Measurements from ENCODE around the gene XRCC2. TPM values are rescaled to one million over a fixed set of nuclear protein-coding genes. Genes with fewer than 3 reads are reported as not detected.
A peak's percentile ranks its signal among the peaks of the same experiment; 100 is the strongest.

The XRCC2 gene
- total and polyA plus RNA-seq, 10 donors = 0.22 to 5.0 (median 1.0) TPM

- intact Hi-C loops (cut with DNase I; ENCODE audit: low total_unique reads) = no loop called here
- 91 to 96% (median 93%) methylated on average over 17 of the region's 17 CpGs for WGBS, 5 donors
- TF ChIP-seq POLR2AphosphoS5 (IDR thresholded peaks at IDR 0.05) = no peak
- TF ChIP-seq, protein P1, sequence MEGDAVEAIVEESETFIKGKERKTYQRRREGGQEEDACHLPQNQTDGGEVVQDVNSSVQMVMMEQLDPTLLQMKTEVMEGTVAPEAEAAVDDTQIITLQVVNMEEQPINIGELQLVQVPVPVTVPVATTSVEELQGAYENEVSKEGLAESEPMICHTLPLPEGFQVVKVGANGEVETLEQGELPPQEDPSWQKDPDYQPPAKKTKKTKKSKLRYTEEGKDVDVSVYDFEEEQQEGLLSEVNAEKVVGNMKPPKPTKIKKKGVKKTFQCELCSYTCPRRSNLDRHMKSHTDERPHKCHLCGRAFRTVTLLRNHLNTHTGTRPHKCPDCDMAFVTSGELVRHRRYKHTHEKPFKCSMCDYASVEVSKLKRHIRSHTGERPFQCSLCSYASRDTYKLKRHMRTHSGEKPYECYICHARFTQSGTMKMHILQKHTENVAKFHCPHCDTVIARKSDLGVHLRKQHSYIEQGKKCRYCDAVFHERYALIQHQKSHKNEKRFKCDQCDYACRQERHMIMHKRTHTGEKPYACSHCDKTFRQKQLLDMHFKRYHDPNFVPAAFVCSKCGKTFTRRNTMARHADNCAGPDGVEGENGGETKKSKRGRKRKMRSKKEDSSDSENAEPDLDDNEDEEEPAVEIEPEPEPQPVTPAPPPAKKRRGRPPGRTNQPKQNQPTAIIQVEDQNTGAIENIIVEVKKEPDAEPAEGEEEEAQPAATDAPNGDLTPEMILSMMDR (IDR thresholded peaks at IDR 0.05 in 8 of 11, conservative IDR thresholded peaks at IDR 0.05 in 3 of 11) = no peak
- TF ChIP-seq POLR2A (IDR thresholded peaks at IDR 0.05) = no peak
Measured at GRCh38 chr7:152601305-152601798, 74.6 kb downstream of the XRCC2 start.

GRCh38 chr7:152600266-152600665 lies 75.7 kb downstream of the XRCC2 start:
- Histone ChIP-seq H3K27ac (no peak overlapping the region), H3K4me3 (no peak overlapping the region), H3K9me3 (no peaks in the 10 kb centered on the region), H3K36me3 (no peaks in the 10 kb centered on the region), H3K27me3 (replicated peaks in 1 of 7) (no peaks in the 10 kb centered on the region), H3K4me1 (no peaks in the 10 kb centered on the region)
- intact Hi-C loops (cut with DNase I; ENCODE audit: low total_unique reads) = no loop called here
- 93 to 97% (median 96%) methylated on average over 5 of the region's 5 CpGs for WGBS, 5 donors
- DNase-seq = peak; percentile 31
- TF ChIP-seq POLR2A (IDR thresholded peaks at IDR 0.05) (no peak), POLR2AphosphoS5 (IDR thresholded peaks at IDR 0.05) (no peak)
- TF ChIP-seq, protein P1 (IDR thresholded peaks at IDR 0.05 in 8 of 11, conservative IDR thresholded peaks at IDR 0.05 in 3 of 11) = no peak

More at GRCh38 chr7:152601305-152601798, 74.6 kb downstream of the XRCC2 start:
- DNase-seq = peak; percentile 41
- Histone ChIP-seq H3K4me3 (no peak overlapping the region), H3K27me3 (replicated peaks in 1 of 7) (no peaks in the 10 kb centered on the region), H3K4me1 (no peaks in the 10 kb centered on the region), H3K9me3 (no peaks in the 10 kb centered on the region), H3K36me3 (no peaks in the 10 kb centered on the region), H3K27ac (no peak overlapping the region)

GRCh38 chr7:152597507-152597906 lies 78.4 kb downstream of the XRCC2 start:
- DNase-seq = peak; percentile 39
- WGBS, 5 donors = 76 to 90% (median 82%) methylated on average over 8 of the region's 8 CpGs

DNA sequence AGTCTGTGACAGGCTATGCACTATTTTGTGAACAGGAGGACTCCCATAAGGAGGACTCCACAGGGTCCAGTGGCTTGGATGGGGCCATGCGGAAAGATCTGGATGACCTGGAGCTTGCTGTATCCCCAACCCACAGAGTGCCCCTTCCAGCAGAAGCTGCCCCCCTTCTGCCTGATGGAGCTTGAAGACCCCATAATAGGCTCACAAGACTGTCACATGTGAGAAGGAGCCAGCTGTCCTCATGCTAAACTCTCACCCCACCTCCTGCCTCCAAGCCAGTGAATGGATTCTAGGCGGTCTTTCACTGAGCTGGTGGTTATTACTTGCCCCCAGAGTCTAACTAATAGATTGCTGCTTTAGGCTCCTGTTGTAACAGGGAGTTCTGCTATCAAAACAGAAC lies 79.1 kb downstream of the XRCC2 start:
- TF ChIP-seq, protein P1 (IDR thresholded peaks at IDR 0.05 in 8 of 11, conservative IDR thresholded peaks at IDR 0.05 in 3 of 11) = no peak
- TF ChIP-seq POLR2AphosphoS5 (IDR thresholded peaks at IDR 0.05) (no peak), POLR2A (IDR thresholded peaks at IDR 0.05) (no peak)
- intact Hi-C loops (cut with DNase I; ENCODE audit: low total_unique reads) = no loop called here
- H3K27ac ChIP-seq = no peak overlapping the region
- WGBS, 5 donors = 86 to 100% (median 95%) methylated on average over 2 of the region's 2 CpGs
- no peaks in the 10 kb centered on the region for H3K4me1 ChIP-seq
- H3K27me3 ChIP-seq (replicated peaks in 1 of 7) = no peaks in the 10 kb centered on the region
- no peaks in the 10 kb centered on the region for H3K9me3 ChIP-seq
- DNase-seq = peak; percentile 22
- H3K4me3 ChIP-seq = no peak overlapping the region
- no peaks in the 10 kb centered on the region for H3K36me3 ChIP-seq

More at GRCh38 chr7:152597507-152597906, 78.4 kb downstream of the XRCC2 start:
- H3K27ac ChIP-seq = no peak overlapping the region
- intact Hi-C loops (cut with DNase I; ENCODE audit: low total_unique reads) = no loop called here
- no peaks in the 10 kb centered on the region for H3K4me1 ChIP-seq
- H3K27me3 ChIP-seq (replicated peaks in 1 of 7) = no peaks in the 10 kb centered on the region
- H3K9me3 ChIP-seq = no peaks in the 10 kb centered on the region
- H3K4me3 ChIP-seq = no peak overlapping the region
- H3K36me3 ChIP-seq = no peaks in the 10 kb centered on the region
- TF ChIP-seq POLR2AphosphoS5 (IDR thresholded peaks at IDR 0.05) (no peak), POLR2A (IDR thresholded peaks at IDR 0.05) (no peak)
- TF ChIP-seq, protein P1 (IDR thresholded peaks at IDR 0.05 in 8 of 11, conservative IDR thresholded peaks at IDR 0.05 in 3 of 11) = no peak

Small RNAs within 50 kb of the gene (small RNA-seq; reads per million reads assigned to genes)
- 0 reads per million in 4 donors for gene RF00568

Other genes starting within 250 kb of the XRCC2 start
- 100 to 1,000 TPM in 6 of 7 donors, 10 to 100 TPM in 1; 95.3 to 147 (median 108) TPM for gene KMT2C, start 240.1 kb downstream of the XRCC2 start, total RNA-seq
- gene KMT2C, start 240.1 kb downstream of the XRCC2 start, polyA plus RNA-seq = 10 to 100 TPM in 1 of 3 donors, 1 to 10 TPM in 2; 5.3 to 10.4 (median 7.0) TPM
- gene ACTR3B, start 83.6 kb upstream of the XRCC2 start, total RNA-seq = 10 to 100 TPM in 3 of 7 donors, 1 to 10 TPM in 4; 3.9 to 12.5 (median 8.8) TPM
- gene ACTR3B, start 83.6 kb upstream of the XRCC2 start, polyA plus RNA-seq = 1 to 10 TPM; 4.1 to 4.6 (median 4.2) TPM